ENCODE measurements around the gene RIN3. TPM values are rescaled to one million over a fixed set of nuclear protein-coding genes. Genes with fewer than 3 reads are reported as not detected.

Gene RIN3
- polyA plus RNA-seq, 6 donors from 2014 or later, result 7.6 to 43.7 (median 24.5) TPM

DNA sequence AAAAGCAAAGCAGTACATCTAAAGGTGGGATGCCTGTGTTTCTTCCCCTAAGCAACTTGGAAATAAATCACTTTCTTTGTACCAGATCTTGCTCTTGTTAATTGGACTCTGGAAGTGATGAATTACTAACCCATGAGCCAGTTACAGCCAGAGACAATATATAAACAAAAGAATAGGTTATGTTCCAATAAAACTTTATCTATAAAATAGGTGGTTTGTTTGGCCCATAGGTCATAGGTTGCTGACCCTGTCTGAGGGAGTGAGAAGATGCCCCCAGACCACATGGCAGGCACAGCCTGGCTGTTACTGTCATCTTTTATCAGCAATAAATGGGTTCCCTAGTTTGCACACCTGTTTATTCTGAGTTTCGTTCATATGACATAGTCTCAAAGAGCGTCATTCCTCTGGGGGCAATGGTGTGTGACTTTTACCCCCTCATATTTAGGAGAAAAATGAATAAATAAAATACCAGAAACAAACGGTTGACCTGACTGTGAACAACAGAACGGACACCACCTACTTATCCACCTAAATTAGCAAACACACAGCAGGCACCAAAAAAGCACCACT is 224.1 kb downstream of the RIN3 start:
- peak overlapping the region in 1 of 8 donors; percentile 61 for H3K4me3 Mint-ChIP-seq
- peak; percentile 41 to 76 for ATAC-seq (ENCODE audit: low read depth in 2 of 2)

More for the DNA sequence above, 224.1 kb downstream of the RIN3 start:
- Mint-ChIP-seq H3K36me3 (peaks cover 2 to 7% of the 10 kb centered on the region in 2 donors), H3K9me3 (no peaks in the 10 kb centered on the region), H3K27ac (peak overlapping the region in 2 of 6 donors; percentile 35 to 81), H3K4me1 (peaks cover 11 to 29% (median 14%) of the 10 kb centered on the region in 3 donors), H3K27me3 (no peaks in the 10 kb centered on the region)
- no peak for DNase-seq

Other genes with a start within 250 kb of the RIN3 start
- under 1 TPM in 4 of 6 donors, not detected in 2; 0.03 to 0.09 (median 0.05) TPM for gene SLC24A4, start 190.6 kb upstream of the RIN3 start, polyA plus RNA-seq (ENCODE audit: low read depth in 6 of 6)
- gene LGMN, start 234.8 kb downstream of the RIN3 start, polyA plus RNA-seq (ENCODE audit: low read depth in 6 of 6), result 10 to 100 TPM in 4 of 6 donors, 1 to 10 TPM in 2; 9.1 to 22.1 (median 13.2) TPM

Measured in naive B cell (primary cell).